HCT116 (cell line): ENCODE measurements around the gene TPM2. TPM values are rescaled to one million over a fixed set of nuclear protein-coding genes. Genes with fewer than 3 reads are reported as not detected.

Experiments used
- ATAC-seq: fragments of 200-7000 bp; cut with Tn5 transposase; 2 replicates; pipeline ENCODE4 v1.9.1; 2020; ENCODE audit warnings: mild to moderate bottlenecking, moderate library complexity
- BruUV-seq: library from RNA; stranded (reverse); fragments of 400-500 nt; replicated peaks from 2 replicates; lab custom pipeline; 2021; lab: Mats Ljungman, UMichigan
- CTCF ChIA-PET: fragments of 300-600 bp; sonication (Branson Sonifier 250); formaldehyde crosslinking; loops from one replicate; lab custom pipeline; 2021; ENCODE audit warnings: antibody characterized with exemption; lab: Charles Lee
- POLR2A ChIA-PET: fragments of 300-600, 350-600 bp; sonication (Branson Sonifier 250); formaldehyde crosslinking; loops from one replicate; lab custom pipeline; 2021; ENCODE audit warnings: antibody characterized with exemption; lab: Charles Lee
- RAD21 ChIA-PET, 2 experiments: fragments of 300-600 bp; sonication (Branson Sonifier 250); formaldehyde crosslinking; loops; one replicate each; lab custom pipeline; 2023; ENCODE audit warnings: low total read pairs in 2 of 2; ENCODE audit not compliant: uncharacterized antibody in 2 of 2, unreplicated experiment in 2 of 2, low non-redundant PET in 1 of 2; lab: Charles Lee
- DNase-seq: peaks from one replicate; pipeline ENCODE4 v3.0.0-alpha.2; 2010; ENCODE audit warnings: low read depth, low spot score
- H2AFZ ChIP-seq: fragments of 200-600 bp; shearing (Covaris generic), sonication (generic); 2 replicates; pipeline ENCODE4 v1.6.1; 2017; ENCODE audit warnings: low read depth, mixed run types, mixed read lengths, antibody characterized with exemption, low read length; ENCODE audit not compliant: poor library complexity, severe bottlenecking
- H3K27ac ChIP-seq: 2 replicates; pipeline ENCODE4 v1.5.1; 2012; ENCODE audit warnings: low read depth, low read length
- H3K27me3 ChIP-seq: fragments of 200-600 bp; sonication (generic); 2 replicates; pipeline ENCODE4 v1.6.1; 2016; ENCODE audit warnings: mixed run types, low read length, mixed read lengths; ENCODE audit not compliant: insufficient read depth
- H3K36me3 ChIP-seq, 2 experiments: fragments of 200-500 bp in 1 of 2; fragments of 200-600 bp in 1 of 2; sonication (Bioruptor generic) in 1 of 2; sonication (generic) in 1 of 2; 2 replicates each; pipeline versions ENCODE4 v1.5.1 to v1.6.1; 2014 to 2016; ENCODE audit warnings: low read length in 2 of 2, inconsistent platforms in 1 of 2, mixed read lengths in 1 of 2, mixed run types in 1 of 2; ENCODE audit not compliant: insufficient read depth in 2 of 2, control insufficient read depth in 1 of 2
- H3K4me1 ChIP-seq, 2 experiments: fragments of 200-600 bp in 1 of 2; sonication (generic) in 1 of 2; 2 replicates each; pipeline versions ENCODE4 v1.5.1 to v1.6.1; 2012 to 2017; ENCODE audit warnings: low read length in 2 of 2, inconsistent platforms in 1 of 2, mild to moderate bottlenecking in 1 of 2, mixed read lengths in 1 of 2, mixed run types in 1 of 2, moderate library complexity in 1 of 2; ENCODE audit not compliant: insufficient read depth in 2 of 2, control insufficient read depth in 1 of 2
- H3K4me2 ChIP-seq: fragments of 200-600 bp; sonication (generic); 2 replicates; pipeline ENCODE4 v1.6.1; 2017; ENCODE audit warnings: mixed run types, low read length, mixed read lengths
- H3K4me3 ChIP-seq, 2 experiments: fragments of 200-600 bp in 1 of 2; sonication (generic) in 1 of 2; replicated peaks in 1 of 2; 2 replicates each; pipeline ENCODE4 v1.5.1; 2011 to 2016; ENCODE audit warnings: low read length in 2 of 2, control low read depth in 1 of 2, low read depth in 1 of 2, mild to moderate bottlenecking in 1 of 2, mixed read lengths in 1 of 2, mixed run types in 1 of 2
- H3K79me2 ChIP-seq: fragments of 200-600 bp; sonication (generic); 2 replicates; pipeline ENCODE4 v1.6.1; 2017; ENCODE audit warnings: mild to moderate bottlenecking, mixed run types, low read length, moderate library complexity, mixed read lengths; ENCODE audit not compliant: insufficient read depth
- H3K9ac ChIP-seq: fragments of 200-600 bp; sonication (generic); 2 replicates; pipeline ENCODE4 v1.6.1; 2016; ENCODE audit warnings: low read length, mixed read lengths
- H3K9me2 ChIP-seq: fragments of 200-600 bp; sonication (generic), shearing (Covaris generic); 2 replicates; pipeline ENCODE4 v1.6.1; 2017; ENCODE audit warnings: mixed run types, mild to moderate bottlenecking, moderate library complexity; ENCODE audit not compliant: insufficient read depth
- H3K9me3 ChIP-seq, 2 experiments: fragments of 200-500 bp in 1 of 2; fragments of 200-600 bp in 1 of 2; sonication (Bioruptor generic) in 1 of 2; sonication (generic) in 1 of 2; 2 replicates each; pipeline ENCODE4 v1.6.1; 2014 to 2017; ENCODE audit warnings: low read length in 2 of 2, mixed read lengths in 2 of 2, inconsistent platforms in 1 of 2, low read depth in 1 of 2, mild to moderate bottlenecking in 1 of 2, mixed run types in 1 of 2, moderate library complexity in 1 of 2; ENCODE audit not compliant: control insufficient read depth in 1 of 2, insufficient read depth in 1 of 2
- H4K20me1 ChIP-seq: fragments of 200-600 bp; sonication (generic), shearing (Covaris generic); 2 replicates; pipeline ENCODE4 v1.6.1; 2017; ENCODE audit warnings: mixed run types, mild to moderate bottlenecking, moderate library complexity; ENCODE audit not compliant: insufficient read depth
- CBX3 ChIP-seq: IDR thresholded peaks from 2 replicates; pipeline ENCODE4 v1.6.1; 2012; ENCODE audit warnings: low read depth
- EGR1 ChIP-seq: IDR thresholded peaks from 2 replicates; pipeline ENCODE4 v1.6.1; 2012; ENCODE audit warnings: low read depth
- ELF1 ChIP-seq: IDR thresholded peaks from 2 replicates; pipeline ENCODE4 v1.6.1; 2012; ENCODE audit warnings: low read depth, borderline replicate concordance
- JUND ChIP-seq: IDR thresholded peaks from 2 replicates; pipeline ENCODE4 v1.6.1; 2012
- SP1 ChIP-seq: IDR thresholded peaks from 2 replicates; pipeline ENCODE4 v1.6.1; 2012; ENCODE audit warnings: low read depth
- TCF7L2 ChIP-seq: IDR thresholded peaks from 2 replicates; pipeline ENCODE4 v1.7.0; 2011; ENCODE audit warnings: borderline replicate concordance, inconsistent platforms; ENCODE audit not compliant: insufficient read depth, insufficient read length; ENCODE audit errors: extremely low read depth
- ZFX ChIP-seq: fragments of 450-650 bp; IDR thresholded peaks from 2 replicates; pipeline ENCODE4 v1.6.1; 2017
- ZNF274 ChIP-seq: fragments of 200-500 bp; sonication (Bioruptor generic); IDR thresholded peaks from 2 replicates; pipeline ENCODE4 v1.6.1; 2014; ENCODE audit warnings: mild to moderate bottlenecking, low read depth, low read length, inconsistent platforms
- intact Hi-C: fragments of 100-400 bp; cut with micrococcal nuclease; formaldehyde crosslinking; loops from 2 replicates; pipeline ENCODE4 v1.10.0; 2022
- total RNA-seq: library from RNA; stranded (reverse); gene quantifications from one replicate; pipeline ENCODE4 v1.2.1, GENCODE V29; 2021; ENCODE audit not compliant: unreplicated experiment
- TF ChIP-seq, protein P1 (sequence below): IDR thresholded peaks from 2 replicates; pipeline ENCODE4 v1.6.1; 2011; ENCODE audit warnings: mild to moderate bottlenecking, low read length, moderate library complexity; ENCODE audit not compliant: insufficient replicate concordance; ENCODE audit errors: extremely low read depth
- TF ChIP-seq, protein P2 (sequence below), 3 experiments: fragments of 200-600 bp in 1 of 3; sonication (generic) in 1 of 3; IDR thresholded peaks in 2 of 3; conservative IDR thresholded peaks in 1 of 3; 2 replicates each; pipeline ENCODE4 v1.5.1; 2012 to 2017; ENCODE audit warnings: low read depth in 2 of 3, low read length in 2 of 3, antibody characterized with exemption in 1 of 3, borderline replicate concordance in 1 of 3, control low read depth in 1 of 3, mild to moderate bottlenecking in 1 of 3, mixed read lengths in 1 of 3, mixed run types in 1 of 3, moderate library complexity in 1 of 3; ENCODE audit not compliant: insufficient read depth in 1 of 3

TPM2 gene
- total RNA-seq, 1 experiment from 2014 or later, result 278 TPM

DNA sequence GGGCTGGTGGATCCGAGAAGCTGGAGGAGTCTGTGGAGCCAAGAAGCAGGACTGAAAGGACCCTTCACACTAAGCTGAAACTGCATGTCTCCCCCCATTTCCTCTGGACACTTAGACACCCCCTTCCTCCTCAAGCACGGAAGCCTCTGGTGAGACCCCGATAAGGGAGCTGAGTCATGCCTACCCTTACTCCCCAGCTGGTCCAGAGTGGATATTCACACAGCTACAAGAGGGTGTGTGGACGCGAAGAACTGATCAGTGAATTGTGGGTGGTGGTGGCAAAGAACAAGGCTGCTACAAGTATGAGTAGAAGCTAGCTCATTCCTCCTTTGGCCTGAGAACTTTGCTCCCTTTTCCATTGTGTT lies 37.9 kb upstream of the TPM2 start:
- CTCF ChIA-PET, result interaction anchor here (1.3 to 1.5 kb wide), 2 partner anchors 31 to 70 kb away, joined by 3 read pairs; no protein-coding TSS in a partner anchor
- H3K27me3 ChIP-seq, result no peaks in the 10 kb centered on the region
- no peak overlapping the region for H3K4me3 ChIP-seq
- no peaks in the 10 kb centered on the region for H3K9me3 ChIP-seq
- no peaks in the 10 kb centered on the region for H4K20me1 ChIP-seq
- H3K4me1 ChIP-seq, result peaks cover 12 to 22% of the 10 kb centered on the region in 2 experiments; a peak in 3 of 4 replicates
- H3K36me3 ChIP-seq, result peaks cover 20 to 24% of the 10 kb centered on the region in 2 experiments; a peak in 3 of 4 replicates
- no peak for ATAC-seq
- H2AFZ ChIP-seq, result no peak overlapping the region
- POLR2A ChIA-PET, result interaction anchor here (0.8 kb wide), 1 partner anchor 15 kb away, joined by 3 read pairs; no protein-coding TSS in a partner anchor
- no peak overlapping the region for H3K9ac ChIP-seq
- no peak for DNase-seq
- no peak overlapping the region for H3K4me2 ChIP-seq
- H3K27ac ChIP-seq, result no peak overlapping the region
- TF ChIP-seq TCF7L2 (no peak), CBX3 (no peak), JUND (no peak), ZFX (no peak), ELF1 (no peak), SP1 (no peak), ZNF274 (no peak), EGR1 (no peak)
- TF ChIP-seq, protein P1, sequence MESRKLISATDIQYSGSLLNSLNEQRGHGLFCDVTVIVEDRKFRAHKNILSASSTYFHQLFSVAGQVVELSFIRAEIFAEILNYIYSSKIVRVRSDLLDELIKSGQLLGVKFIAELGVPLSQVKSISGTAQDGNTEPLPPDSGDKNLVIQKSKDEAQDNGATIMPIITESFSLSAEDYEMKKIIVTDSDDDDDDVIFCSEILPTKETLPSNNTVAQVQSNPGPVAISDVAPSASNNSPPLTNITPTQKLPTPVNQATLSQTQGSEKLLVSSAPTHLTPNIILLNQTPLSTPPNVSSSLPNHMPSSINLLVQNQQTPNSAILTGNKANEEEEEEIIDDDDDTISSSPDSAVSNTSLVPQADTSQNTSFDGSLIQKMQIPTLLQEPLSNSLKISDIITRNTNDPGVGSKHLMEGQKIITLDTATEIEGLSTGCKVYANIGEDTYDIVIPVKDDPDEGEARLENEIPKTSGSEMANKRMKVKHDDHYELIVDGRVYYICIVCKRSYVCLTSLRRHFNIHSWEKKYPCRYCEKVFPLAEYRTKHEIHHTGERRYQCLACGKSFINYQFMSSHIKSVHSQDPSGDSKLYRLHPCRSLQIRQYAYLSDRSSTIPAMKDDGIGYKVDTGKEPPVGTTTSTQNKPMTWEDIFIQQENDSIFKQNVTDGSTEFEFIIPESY, result no peak
- TF ChIP-seq, protein P2, sequence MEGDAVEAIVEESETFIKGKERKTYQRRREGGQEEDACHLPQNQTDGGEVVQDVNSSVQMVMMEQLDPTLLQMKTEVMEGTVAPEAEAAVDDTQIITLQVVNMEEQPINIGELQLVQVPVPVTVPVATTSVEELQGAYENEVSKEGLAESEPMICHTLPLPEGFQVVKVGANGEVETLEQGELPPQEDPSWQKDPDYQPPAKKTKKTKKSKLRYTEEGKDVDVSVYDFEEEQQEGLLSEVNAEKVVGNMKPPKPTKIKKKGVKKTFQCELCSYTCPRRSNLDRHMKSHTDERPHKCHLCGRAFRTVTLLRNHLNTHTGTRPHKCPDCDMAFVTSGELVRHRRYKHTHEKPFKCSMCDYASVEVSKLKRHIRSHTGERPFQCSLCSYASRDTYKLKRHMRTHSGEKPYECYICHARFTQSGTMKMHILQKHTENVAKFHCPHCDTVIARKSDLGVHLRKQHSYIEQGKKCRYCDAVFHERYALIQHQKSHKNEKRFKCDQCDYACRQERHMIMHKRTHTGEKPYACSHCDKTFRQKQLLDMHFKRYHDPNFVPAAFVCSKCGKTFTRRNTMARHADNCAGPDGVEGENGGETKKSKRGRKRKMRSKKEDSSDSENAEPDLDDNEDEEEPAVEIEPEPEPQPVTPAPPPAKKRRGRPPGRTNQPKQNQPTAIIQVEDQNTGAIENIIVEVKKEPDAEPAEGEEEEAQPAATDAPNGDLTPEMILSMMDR (IDR thresholded peaks at IDR 0.05 in 2 of 3, conservative IDR thresholded peaks at IDR 0.05 in 1 of 3; ENCODE audit: borderline replicate concordance in 1 of 3, insufficient read depth in 1 of 3, low read depth in 2 of 3, low read length in 2 of 3), result no peak
- peaks cover 58% of the 10 kb centered on the region for H3K79me2 ChIP-seq
- intact Hi-C loops, result loop anchor here (5.0 kb wide), 1 partner anchor 35 kb away; no protein-coding TSS in a partner anchor
- RAD21 ChIA-PET, result no interaction called here
- H3K9me2 ChIP-seq, result no peaks in the 10 kb centered on the region
- BruUV-seq, result no TSS peak
